COR-L47 (cell line): ENCODE measurements around the gene REXO1.

Source experiments
- DNase-seq: peaks from one replicate; lab custom pipeline; 2025; lab: John Stamatoyannopoulos, UW

REXO1 gene

DNA sequence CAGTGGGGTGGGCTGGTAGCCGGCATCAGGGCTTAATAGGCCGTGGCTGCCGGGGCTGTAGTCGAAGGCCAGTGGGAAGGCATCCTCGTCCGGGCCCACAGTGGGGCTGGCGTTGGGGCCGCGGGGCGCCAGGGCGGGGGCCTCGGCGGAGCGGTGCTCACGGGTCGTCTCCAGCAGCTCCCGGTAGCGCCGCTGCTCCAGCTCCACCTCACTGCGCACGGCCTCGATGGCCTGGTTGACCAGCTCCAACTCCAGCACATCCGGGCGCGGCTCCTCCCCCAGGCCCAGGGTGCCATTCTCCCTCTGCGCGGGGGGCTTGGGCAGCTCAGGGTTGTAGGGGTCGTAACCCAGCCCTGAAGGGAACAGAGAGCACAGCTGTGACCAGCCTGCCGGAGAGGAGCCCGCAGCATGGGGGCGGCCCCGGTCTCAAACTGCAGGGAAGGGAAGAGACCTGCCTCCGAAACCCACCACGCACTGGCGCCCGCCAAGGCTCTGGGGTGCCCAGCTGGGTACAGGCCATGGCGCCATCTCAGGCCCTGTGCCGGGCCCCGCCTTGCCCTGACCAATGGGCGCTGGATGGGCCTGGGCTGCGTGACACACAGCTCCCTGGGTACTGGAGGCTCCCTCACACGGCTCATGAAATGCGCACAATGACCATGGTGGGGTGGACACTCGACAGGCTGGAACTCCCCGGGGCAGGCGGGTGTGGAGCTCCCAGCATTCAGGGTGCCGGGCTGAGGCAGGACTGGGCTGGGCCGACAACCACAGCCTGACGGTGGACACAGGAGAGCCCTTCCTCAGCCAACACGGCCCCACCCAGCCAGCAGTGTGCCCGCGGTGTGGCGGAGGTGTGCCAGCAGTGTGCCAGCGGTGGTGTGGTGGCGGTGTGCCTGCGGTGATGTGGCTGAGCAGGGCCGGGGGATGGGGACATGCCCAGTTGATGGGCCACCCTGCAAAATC is 19.7 kb downstream of the REXO1 start:
- no peak for DNase-seq

- no peak for DNase-seq
Measured at GRCh38 chr19:1827566-1828278, 20.6 kb downstream of the REXO1 start.

GRCh38 chr19:1826557-1827521 is 21.4 kb downstream of the REXO1 start:
- DNase-seq = no peak

DNA sequence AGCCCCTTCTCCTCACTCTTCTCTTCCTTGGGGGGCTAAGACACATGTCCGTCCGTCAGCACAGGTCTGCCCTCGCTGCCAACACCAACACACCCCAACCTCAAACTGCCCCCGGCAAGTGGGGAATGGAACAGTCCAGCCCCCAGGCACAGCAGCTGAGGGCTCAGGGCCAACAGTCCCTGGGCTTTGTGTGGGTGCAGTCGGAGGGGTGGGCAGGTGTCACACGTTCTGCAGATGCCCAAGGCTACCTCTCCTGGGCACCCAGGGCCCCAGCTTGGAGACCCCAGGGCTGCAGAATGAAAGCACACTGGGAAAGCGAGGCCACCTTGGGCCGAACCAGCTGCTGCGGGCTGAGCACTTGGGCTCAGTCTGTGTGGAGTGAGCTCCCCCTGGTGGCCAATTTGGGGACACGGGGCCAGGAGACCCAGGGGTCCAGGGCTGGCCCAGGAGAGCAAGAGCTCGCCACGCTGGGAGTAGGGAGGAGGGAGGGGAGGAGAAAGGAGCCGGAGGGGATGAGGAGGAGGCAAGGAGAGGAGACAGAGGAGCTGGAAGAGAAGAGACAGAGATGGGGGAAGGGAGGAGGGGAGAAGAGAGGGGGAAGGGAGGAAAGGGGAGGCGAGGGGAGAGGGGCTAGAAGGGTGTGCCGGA is 22.2 kb downstream of the REXO1 start:
- DNase-seq = peak; percentile 70

DNA sequence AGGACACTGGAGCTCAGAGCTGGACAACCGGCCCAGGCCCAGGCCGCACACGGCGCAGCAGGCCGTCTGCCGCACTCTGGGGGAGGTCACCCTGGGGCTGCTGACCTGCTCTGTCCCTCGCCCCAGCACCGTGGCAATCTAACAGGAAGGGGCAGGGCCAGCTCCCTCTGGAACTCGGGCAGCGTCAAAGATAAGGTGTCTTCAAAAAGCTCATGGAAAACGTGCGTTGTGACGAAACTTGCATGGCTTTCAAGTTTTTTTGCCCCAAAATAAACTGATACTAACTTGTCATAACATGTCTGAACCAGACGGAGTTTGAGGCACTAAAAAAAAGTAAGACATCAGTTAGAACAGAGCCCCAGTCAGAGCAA is 24.0 kb downstream of the REXO1 start:
- DNase-seq = no peak

DNA sequence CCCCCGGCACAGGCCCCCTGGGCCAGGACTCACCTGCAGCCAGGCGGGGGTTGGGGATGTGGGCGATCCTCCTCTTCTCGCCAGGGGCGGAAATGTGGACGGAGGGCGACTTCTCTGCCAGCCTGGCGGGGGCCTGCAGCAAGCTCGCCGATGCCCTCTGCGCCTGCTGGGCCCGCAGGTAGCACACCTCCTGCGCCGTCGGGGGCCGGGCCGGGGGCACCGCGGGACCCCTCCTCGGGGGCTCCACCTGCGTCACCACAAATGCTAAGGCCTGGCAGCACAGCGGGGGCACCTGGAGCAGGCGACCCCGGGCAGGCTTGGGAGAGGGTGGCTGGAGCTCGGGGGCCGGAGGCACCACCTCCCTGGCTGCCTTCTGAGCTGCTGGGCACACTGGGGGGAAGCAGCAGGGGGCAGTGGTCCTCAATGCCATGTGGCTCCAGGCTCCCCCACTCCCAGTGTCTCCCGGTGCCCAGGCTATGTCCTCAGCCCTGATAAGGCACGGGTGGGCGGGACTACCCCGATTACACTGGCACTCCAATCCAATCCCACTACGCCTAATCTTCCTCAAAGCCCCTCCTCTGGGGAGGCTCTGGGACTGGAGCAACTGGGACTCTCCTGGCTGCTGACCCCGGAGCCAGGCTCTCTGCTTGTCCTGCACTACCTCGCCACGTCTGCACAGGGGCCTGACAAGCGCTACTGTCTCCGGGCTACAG is 24.6 kb downstream of the REXO1 start:
- no peak for DNase-seq

DNA sequence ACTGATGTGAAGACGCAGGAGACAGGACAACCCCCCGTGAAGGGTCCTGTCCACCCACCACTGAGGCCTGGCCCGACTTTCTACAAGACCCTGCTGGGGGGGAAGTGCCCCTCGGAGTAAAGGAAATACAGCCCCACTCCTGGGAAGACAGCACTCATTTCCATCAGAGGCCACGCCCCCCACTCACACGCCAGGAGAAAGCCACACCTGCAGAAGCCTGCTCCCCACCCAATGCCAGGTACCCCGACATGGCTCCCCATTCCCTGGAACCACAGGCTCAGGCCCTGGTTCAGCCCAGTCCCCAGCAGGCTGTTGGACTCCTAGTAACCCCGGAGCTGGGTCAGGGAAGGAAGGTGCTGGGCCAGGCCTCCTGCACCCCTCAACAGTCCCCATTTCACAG is 25.3 kb downstream of the REXO1 start:
- DNase-seq = no peak

DNA sequence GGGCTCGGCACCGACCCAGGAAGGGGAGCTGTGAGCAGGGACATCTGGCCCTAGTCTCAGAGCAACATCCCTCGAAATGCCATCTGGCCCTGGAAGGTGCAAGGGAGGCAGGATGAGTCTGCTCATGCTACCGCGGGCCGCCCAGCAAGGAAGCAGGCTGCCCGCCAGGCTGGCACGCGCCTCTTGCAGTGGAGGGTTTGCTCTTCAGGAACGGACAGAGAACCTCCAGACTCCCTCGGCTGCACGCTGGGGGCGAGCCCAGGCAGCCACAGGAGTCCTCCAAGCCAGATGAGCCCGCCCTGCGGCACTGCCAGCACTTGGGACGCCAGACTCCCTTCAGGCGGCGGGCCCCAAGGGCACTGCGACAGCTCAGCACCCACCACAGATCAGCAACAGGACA is 26.1 kb downstream of the REXO1 start:
- DNase-seq = no peak

DNA sequence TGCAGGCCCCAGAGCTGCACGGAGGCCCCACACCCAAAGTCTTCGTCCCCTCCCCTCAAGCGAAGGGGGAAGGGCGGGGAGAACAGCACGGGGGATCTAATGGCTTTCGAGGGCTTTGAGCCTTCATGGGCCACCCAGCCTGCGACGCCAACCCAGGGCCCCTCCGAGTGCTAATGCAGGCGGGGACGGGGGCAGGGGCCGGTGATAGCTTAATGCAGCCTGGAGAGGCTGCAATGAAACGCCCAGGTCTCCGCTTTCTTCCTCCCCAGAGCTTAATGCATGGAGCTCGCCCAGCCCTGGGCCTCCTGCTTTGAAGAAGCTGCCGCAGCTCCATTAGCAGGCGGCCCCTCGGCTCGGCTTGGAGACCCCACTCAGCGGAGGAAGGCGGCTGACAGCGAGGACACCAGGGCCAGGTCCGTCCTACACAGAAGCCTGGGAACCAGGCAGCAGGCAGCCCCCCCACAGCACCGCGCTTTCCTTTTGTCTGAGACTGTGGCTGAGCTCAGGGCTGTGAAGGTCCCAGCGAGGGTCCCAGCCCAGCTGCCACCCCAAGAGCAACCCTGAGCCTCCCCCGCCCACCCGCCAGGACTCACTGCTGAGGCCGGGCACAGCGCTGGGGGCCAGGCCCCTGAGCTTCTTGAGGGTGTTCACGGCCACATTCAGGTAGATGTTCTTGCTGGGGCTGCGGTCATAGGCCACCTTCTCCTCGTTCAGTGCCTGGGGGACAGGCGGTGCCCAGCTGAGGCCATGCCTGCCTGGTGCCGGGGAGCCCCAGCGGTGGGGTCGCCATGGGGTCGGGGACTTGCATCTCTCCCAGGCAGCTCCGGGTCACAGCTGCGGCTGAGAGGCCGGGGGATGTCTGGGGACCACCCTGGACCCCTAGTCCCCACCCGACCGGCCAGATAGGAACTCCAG is 28.7 kb downstream of the REXO1 start:
- no peak for DNase-seq

DNA sequence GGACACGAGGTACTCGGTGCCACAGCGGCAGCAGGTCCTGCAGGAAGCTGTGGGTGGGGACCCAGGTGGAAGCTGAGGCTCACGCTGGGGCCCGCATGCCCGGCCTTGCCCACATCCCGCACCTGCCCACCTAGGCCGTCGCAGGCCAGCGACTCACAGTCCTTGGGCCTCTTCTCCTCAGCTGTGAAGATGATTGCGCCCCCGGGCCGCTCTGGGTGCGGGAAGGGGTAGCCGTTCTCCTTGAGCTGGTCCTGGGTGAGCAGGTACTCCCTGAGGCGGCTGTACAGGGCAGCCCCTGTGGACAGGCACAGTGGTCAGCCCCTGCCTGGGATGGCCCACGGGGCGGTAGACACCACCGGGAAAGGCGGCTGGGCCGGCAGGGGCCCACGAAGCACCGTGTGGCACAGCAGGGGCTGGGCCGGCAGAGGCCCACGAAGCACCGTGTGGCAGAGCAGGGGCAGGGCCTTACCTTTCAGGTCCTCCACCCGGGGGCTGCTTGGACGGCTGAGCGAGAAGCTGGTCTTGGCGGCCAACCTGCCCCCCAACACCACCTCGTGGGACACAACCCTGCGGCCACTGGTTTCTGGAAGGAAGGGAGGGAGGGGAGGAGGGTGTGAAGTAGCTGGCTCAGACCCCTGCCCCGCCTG is 29.6 kb downstream of the REXO1 start:
- no peak for DNase-seq

GRCh38 chr19:1817553-1818179 is 30.6 kb downstream of the REXO1 start:
- DNase-seq = no peak

DNA sequence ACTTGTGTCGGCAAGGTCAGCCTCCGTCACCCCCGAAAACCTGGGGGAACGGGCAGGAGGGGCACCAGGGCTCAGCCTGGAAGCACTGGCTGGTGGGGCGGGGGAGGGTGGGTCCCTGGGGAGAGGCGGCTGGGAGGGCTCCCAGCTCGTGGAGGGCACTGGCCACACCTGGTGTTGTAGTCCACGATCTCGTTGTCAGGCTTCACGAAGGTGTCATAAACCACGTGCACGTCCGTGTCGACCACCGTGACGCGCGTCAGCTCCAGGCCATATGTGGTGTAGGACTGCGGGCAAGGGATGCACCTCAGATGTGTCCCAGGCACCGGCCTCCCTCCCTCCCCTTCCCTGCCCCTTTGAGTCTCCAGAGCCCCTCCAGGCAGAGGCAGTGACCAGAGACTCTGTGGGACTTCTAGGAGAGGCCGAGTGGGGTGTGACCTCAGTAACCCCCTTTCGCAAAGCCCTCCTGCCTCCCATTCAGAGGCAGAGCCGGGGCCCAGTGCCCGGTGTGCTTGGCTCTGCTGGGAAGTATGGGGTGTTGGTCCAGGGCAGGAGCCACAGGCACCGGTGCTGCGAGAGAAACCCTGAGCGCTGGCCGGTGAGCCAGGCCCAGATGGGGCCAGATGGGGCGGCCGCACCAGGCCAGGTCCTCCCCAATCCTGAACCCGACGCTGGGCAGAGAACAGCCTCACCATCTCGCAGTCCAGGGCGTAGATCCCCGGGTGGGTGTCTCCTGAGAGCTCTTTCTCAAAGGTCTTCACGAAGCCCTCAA is 31.6 kb downstream of the REXO1 start:
- DNase-seq = no peak

DNA sequence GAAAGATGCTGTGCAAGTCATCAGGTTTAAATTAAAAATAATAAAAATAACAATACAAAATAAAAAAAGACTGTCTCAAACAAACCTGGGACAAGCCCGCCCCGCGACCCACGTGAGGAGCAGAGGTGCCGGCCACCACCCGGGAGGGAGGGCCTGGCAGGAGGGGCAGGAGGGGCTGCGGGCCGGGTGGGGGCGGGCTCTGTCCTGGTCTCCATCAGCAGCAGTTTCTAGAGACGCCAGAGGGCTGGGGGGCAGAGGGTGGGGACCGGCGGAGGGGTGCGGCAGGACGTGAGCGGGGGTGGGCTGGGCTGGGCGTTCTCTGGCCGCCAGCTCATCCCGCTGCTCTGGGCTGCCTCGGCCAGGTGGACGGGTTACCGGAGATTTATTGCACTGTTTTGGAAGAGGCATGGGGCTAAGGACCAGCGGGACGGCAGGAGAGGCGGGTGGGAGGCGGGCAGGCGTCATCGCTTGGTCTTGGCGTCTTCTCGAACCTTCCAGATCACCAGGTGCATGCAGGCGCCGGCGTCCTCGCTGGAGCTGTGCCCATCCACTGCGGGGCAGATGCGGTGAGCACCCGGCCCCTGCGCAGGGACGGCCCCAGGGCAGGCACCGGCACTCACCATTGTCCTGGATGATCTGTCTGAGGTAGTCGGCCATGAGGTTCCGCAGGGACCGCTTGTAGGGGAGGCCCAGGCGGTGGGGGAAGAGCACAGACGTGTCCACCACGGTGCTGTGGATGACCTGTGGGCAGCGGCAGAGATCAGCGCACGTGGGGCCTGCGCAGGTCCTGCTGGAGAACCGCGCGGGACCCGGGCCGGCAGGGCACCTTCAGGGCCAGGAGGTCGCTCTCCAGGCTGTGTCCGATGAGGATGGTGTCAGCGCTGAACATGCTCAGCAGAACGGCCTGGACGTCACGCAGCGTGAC is 32.4 kb downstream of the REXO1 start:
- no peak for DNase-seq

DNA sequence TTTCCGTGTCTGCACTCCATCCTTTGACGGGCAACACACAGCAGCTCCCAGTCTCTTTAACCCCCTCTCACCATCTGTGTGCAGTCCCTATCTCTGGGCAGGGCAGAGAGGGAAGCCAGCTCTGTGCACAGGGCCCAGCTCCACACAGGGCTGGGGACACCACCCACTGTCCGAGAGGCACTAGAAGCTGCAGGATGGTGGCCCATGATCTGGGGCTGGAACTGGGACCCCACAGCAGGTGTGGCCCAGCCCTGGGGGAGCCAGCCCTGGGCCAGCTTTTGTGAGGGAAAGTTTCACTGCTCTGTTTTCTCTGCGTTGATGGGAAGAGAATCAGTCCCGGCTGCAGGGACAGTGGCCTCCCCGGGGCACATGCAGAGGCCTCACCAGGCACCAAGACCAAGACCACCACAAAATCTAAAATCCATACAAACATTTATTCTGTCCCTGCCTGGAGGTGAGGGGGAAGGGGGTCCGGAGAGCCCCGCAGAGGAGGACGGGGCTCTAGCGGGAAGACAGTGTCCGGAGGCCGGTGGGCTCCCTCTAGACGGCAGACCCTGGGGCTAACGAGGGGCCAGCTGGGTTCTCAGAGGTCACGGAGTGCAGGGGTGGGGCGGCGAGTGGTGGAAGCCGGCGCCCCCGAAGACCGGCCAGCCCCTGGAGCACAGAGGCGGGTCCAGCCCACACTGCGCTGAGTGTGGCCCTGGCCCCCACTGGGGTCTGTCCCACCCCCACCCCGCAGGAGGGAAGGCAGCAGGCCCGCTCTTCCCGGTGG is 33.3 kb downstream of the REXO1 start:
- no peak for DNase-seq

DNA sequence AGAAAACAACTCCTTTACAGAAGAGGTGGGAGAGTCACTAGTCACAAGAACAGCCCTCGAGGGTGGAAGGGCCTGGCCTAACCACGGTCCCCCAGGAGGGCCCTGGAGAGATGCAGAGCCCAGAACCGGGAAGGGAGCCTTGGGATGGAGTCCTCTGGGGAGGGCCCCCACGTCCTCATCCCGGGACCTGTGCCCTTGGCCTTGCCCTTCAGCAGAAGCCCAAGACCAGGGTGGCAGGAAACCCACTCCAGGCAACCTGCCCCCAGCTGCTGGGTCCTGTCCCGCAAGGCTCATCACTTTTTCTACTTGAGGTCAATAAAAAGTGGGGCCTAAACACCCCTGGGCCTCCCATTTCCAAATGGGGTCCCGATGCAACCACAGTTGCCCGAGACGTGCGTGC is 33.9 kb downstream of the REXO1 start:
- DNase-seq = no peak
